DND-41 (cell line): ENCODE data around the gene CFD.

Experiments
- ATAC-seq: fragments of 200-7000 bp; cut with Tn5 transposase; 3 replicates; pipeline ENCODE4 v1.9.1; 2021; ENCODE audit warnings: low read depth; ENCODE audit not compliant: insufficient read depth
- DNase-seq: peaks from one replicate; pipeline ENCODE4 v3.0.0-alpha.2; 2020
- H2AFZ ChIP-seq: 2 replicates; pipeline ENCODE4 v1.6.0; 2012; ENCODE audit warnings: low read depth, low read length
- H3K27ac ChIP-seq: 2 replicates; pipeline ENCODE4 v1.5.1; 2012; ENCODE audit warnings: low read length, inconsistent platforms
- H3K27me3 ChIP-seq: fragments of 200-600 bp; sonication (generic); 2 replicates; pipeline ENCODE4 v1.6.0; 2012; ENCODE audit warnings: low read length, mild to moderate bottlenecking, inconsistent platforms; ENCODE audit not compliant: insufficient read depth, poor library complexity
- H3K36me3 ChIP-seq: 2 replicates; pipeline ENCODE4 v1.5.1; 2012; ENCODE audit warnings: low read length, inconsistent platforms; ENCODE audit not compliant: insufficient read depth
- H3K4me1 ChIP-seq: 2 replicates; pipeline ENCODE4 v1.5.1; 2012; ENCODE audit warnings: mild to moderate bottlenecking, low read length; ENCODE audit not compliant: insufficient read depth
- H3K4me2 ChIP-seq: 2 replicates; pipeline ENCODE4 v1.6.0; 2012; ENCODE audit warnings: mild to moderate bottlenecking, moderate library complexity, low read length, inconsistent platforms; ENCODE audit not compliant: insufficient read depth
- H3K4me3 ChIP-seq, 2 experiments: fragments of 200-600 bp in 1 of 2; shearing (Covaris generic) in 1 of 2; 2 replicates each; pipeline ENCODE4 v1.5.1; 2012 to 2016; ENCODE audit warnings: inconsistent platforms in 2 of 2, low read length in 2 of 2, mild to moderate bottlenecking in 2 of 2, low read depth in 1 of 2, moderate library complexity in 1 of 2
- H3K79me2 ChIP-seq: 2 replicates; pipeline ENCODE4 v1.6.0; 2012; ENCODE audit warnings: low read length, inconsistent platforms; ENCODE audit not compliant: insufficient read depth
- H3K9ac ChIP-seq: 2 replicates; pipeline ENCODE4 v1.6.0; 2012; ENCODE audit warnings: low read depth, mild to moderate bottlenecking, inconsistent platforms, low read length, moderate library complexity
- H3K9me3 ChIP-seq: 2 replicates; pipeline ENCODE4 v1.5.1; 2012; ENCODE audit warnings: low read length, moderate library complexity, mild to moderate bottlenecking, inconsistent platforms; ENCODE audit not compliant: insufficient read depth, severe bottlenecking
- H4K20me1 ChIP-seq: 2 replicates; pipeline ENCODE4 v1.6.0; 2012; ENCODE audit warnings: low read length; ENCODE audit not compliant: insufficient read depth
- CTCF ChIP-seq: IDR thresholded peaks from 2 replicates; pipeline ENCODE4 v1.5.1; 2012; ENCODE audit warnings: borderline replicate concordance, low read length, moderate library complexity, mild to moderate bottlenecking; ENCODE audit not compliant: poor library complexity, severe bottlenecking; ENCODE audit errors: extremely low read depth
- EZH2 ChIP-seq: IDR thresholded peaks from 3 replicates; pipeline ENCODE4 v1.6.1; 2012; ENCODE audit warnings: borderline replicate concordance, low read depth, mild to moderate bottlenecking, moderate library complexity, low read length, inconsistent platforms; ENCODE audit not compliant: severe bottlenecking

CFD gene

DNA sequence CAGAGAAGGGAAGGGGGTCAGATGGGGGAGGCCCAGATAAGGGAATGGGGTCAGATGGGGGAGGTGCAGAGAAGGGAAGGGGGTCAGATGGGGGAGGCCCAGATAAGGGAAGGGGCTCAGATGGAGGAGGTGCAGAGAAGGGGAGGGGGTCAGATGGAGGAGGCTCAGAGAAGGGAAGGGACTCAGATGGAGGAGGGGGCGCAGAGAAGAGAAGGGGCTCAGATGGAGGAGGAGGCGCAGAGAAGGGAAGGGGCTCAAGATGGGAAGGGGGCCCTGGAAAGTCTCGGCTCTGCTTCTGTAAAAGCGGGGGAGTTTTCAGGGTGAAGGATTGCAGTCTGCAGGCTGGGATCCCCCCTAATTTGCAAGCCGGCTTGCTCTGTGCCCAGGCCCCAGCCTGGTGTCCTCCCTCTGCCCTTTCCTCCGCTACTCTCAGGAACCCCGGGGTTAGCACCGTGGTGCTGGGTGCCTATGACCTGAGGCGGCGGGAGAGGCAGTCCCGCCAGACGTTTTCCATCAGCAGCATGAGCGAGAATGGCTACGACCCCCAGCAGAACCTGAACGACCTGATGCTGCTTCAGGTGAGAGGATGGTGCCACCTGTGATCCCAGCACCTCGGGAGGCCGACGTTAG lies 30.2 kb upstream of the CFD start:
- TF ChIP-seq EZH2 (no peak), CTCF (no peak)
- no peak for DNase-seq
- H3K9me3 ChIP-seq, result no peaks in the 10 kb centered on the region

DNA sequence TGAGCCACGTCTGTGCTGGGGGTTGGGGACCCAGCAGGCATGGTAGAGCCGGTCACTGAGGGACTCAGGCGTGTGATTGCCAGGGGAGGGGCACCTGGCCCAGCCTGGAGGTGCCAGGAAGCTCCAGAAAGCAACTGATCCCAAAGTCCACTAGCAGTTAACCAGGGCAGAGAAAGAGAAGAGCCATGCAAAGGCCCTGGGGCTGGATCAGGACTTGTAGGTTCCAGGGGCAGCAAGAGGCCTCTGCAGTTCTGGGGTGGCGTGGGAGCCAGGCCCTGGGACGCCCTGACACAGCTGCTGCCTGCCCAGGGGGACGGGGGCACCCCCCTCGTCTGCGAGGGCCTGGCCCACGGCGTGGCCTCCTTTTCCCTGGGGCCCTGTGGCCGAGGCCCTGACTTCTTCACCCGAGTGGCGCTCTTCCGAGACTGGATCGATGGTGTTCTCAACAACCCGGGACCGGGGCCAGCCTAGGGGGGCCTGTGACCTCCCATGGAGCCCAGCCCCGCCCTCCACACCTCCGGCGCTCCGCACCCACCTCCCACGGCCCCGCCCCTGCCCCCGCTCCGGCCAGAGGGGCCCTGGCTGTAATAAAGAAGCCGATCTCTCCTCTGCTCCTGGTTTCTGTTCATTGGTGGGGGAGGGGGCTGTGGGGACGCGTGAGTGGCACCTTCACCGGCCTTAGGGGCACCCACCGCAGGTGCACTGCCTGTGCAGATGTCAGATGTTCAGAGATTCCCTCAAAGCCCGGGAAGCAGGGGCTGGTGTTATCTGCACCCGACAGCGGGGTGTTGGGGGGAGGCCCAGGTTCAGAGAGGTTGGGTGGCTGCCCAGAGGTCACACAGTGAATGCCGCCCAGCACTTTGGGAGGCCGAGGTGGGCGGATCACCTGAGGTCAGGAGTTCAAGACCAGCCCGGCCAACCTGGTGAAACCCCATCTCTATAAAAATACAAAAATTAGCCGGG lies 27.8 kb upstream of the CFD start:
- H2AFZ ChIP-seq, result no peak overlapping the region
- no peaks in the 10 kb centered on the region for H4K20me1 ChIP-seq
- ATAC-seq (no peak), DNase-seq (no peak)
- H3K4me1 ChIP-seq, result no peaks in the 10 kb centered on the region
- no peak overlapping the region for H3K9ac ChIP-seq
- no peak for TF ChIP-seq CTCF
- no peak for TF ChIP-seq EZH2
- no peaks in the 10 kb centered on the region for H3K9me3 ChIP-seq
- H3K4me3 ChIP-seq, result no peak overlapping the region
- no peaks in the 10 kb centered on the region for H3K79me2 ChIP-seq
- no peak overlapping the region for H3K4me2 ChIP-seq
- H3K27ac ChIP-seq, result no peak overlapping the region
- H3K27me3 ChIP-seq, result no peaks in the 10 kb centered on the region
- H3K36me3 ChIP-seq, result no peaks in the 10 kb centered on the region

More for the DNA sequence above, 30.2 kb upstream of the CFD start:
- Histone ChIP-seq H3K36me3 (no peaks in the 10 kb centered on the region), H3K4me1 (no peaks in the 10 kb centered on the region), H3K4me2 (no peak overlapping the region), H3K4me3 (no peak overlapping the region), H3K9ac (no peak overlapping the region), H3K79me2 (no peaks in the 10 kb centered on the region), H2AFZ (no peak overlapping the region), H3K27ac (no peak overlapping the region), H4K20me1 (no peaks in the 10 kb centered on the region), H3K27me3 (no peaks in the 10 kb centered on the region)
- ATAC-seq, result no peak

GRCh38 chr19:834216-834615 lies 25.2 kb upstream of the CFD start:
- no peak overlapping the region for H2AFZ ChIP-seq
- H3K9me3 ChIP-seq, result no peaks in the 10 kb centered on the region
- ATAC-seq (no peak), DNase-seq (no peak)
- no peak for TF ChIP-seq EZH2
- no peak overlapping the region for H3K4me3 ChIP-seq
- no peaks in the 10 kb centered on the region for H3K36me3 ChIP-seq
- no peaks in the 10 kb centered on the region for H3K27me3 ChIP-seq
- H4K20me1 ChIP-seq, result no peaks in the 10 kb centered on the region
- H3K79me2 ChIP-seq, result no peaks in the 10 kb centered on the region
- H3K4me1 ChIP-seq, result no peaks in the 10 kb centered on the region
- no peak overlapping the region for H3K9ac ChIP-seq
- H3K4me2 ChIP-seq, result no peak overlapping the region
- no peak overlapping the region for H3K27ac ChIP-seq

DNA sequence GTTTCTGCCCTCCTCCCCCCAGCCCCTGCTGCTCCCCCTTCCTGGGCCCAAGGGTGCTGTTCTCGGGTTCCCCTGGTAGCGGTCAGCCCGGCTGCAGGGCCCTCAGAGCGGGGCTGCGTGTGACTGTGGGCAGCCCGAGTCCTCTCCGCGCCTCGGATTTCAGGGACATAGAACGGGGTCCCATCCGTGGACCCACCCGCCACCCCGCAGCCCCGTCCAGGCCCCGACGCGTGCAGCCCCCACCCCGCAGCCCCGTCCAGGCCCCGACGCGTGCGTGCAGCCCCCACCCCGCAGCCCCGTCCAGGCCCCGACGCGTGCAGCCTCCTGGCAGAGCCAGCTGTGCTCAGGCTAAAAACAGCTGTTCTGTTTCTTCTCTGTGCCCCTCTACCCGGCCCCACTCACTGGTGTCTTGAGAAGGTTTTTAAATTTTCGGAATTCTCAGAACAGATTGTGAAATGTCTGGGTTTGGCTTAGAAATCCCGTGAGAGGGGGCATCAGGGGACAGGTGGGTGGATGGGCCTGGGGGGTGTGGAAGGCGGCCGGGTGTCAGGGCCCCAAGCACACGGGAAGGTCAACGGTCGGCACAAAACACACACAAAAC lies 24.2 kb upstream of the CFD start:
- TF ChIP-seq EZH2 (no peak), CTCF (no peak)
- Histone ChIP-seq H3K4me3 (no peak overlapping the region), H3K9me3 (no peaks in the 10 kb centered on the region), H2AFZ (no peak overlapping the region), H3K27ac (no peak overlapping the region), H3K4me1 (no peaks in the 10 kb centered on the region), H3K4me2 (no peak overlapping the region), H3K9ac (no peak overlapping the region), H3K27me3 (no peaks in the 10 kb centered on the region), H3K36me3 (no peaks in the 10 kb centered on the region), H3K79me2 (no peaks in the 10 kb centered on the region), H4K20me1 (no peaks in the 10 kb centered on the region)
- DNase-seq (no peak), ATAC-seq (no peak)
